OCI-LY7 (cell line): ENCODE data around the gene PKHD1. TPM values are rescaled to one million over a fixed set of nuclear protein-coding genes. Genes with fewer than 3 reads are reported as not detected.

Experiments
- BruUV-seq: library from RNA; stranded (reverse); fragments of 400-500 nt; replicated peaks from 2 replicates; lab custom pipeline; 2021; lab: Mats Ljungman, UMichigan
- CTCF ChIA-PET: fragments of 300-600 bp; sonication (Branson Sonifier 250); formaldehyde crosslinking; loops from one replicate; lab custom pipeline; 2022; ENCODE audit warnings: antibody characterized with exemption; ENCODE audit not compliant: unreplicated experiment; lab: Charles Lee
- POLR2A ChIA-PET: fragments of 300-600 bp; sonication (Branson Sonifier 250); formaldehyde crosslinking; loops from one replicate; lab custom pipeline; 2022; ENCODE audit warnings: antibody characterized with exemption; lab: Charles Lee
- DNase-seq: peaks from one replicate; pipeline ENCODE4 v3.0.0-alpha.2; 2015; ENCODE audit warnings: low spot score
- H2AFZ ChIP-seq: fragments of 200-600 bp; sonication (generic), shearing (Covaris generic); 2 replicates; pipeline ENCODE4 v1.6.1; 2014; ENCODE audit warnings: mild to moderate bottlenecking, antibody characterized with exemption, low read length, moderate library complexity
- H3K27ac ChIP-seq: fragments of 200-600 bp; sonication (generic); 2 replicates; pipeline ENCODE4 v1.5.1; 2014; ENCODE audit warnings: mixed run types, low read depth, mild to moderate bottlenecking, moderate library complexity, low read length, inconsistent platforms; ENCODE audit not compliant: poor library complexity, severe bottlenecking
- H3K36me3 ChIP-seq: fragments of 200-600 bp; sonication (generic); 2 replicates; pipeline ENCODE4 v1.6.1; 2014; ENCODE audit warnings: mild to moderate bottlenecking, antibody characterized with exemption, low read length, moderate library complexity, mixed read lengths; ENCODE audit not compliant: insufficient read depth
- H3K4me1 ChIP-seq: fragments of 200-600 bp; sonication (generic); 2 replicates; pipeline ENCODE4 v1.5.1; 2014; ENCODE audit warnings: mild to moderate bottlenecking, low read length; ENCODE audit not compliant: insufficient read depth, poor library complexity, severe bottlenecking
- H3K4me2 ChIP-seq: fragments of 200-600 bp; sonication (generic); 2 replicates; pipeline ENCODE4 v1.6.1; 2014; ENCODE audit warnings: mild to moderate bottlenecking, low read length
- H3K4me3 ChIP-seq: fragments of 200-600 bp; sonication (generic); 2 replicates; pipeline ENCODE4 v1.5.1; 2014; ENCODE audit warnings: mild to moderate bottlenecking, low read depth, low read length; ENCODE audit not compliant: poor library complexity, severe bottlenecking
- H3K79me2 ChIP-seq: fragments of 200-600 bp; sonication (generic); 2 replicates; pipeline ENCODE4 v1.6.1; 2016; ENCODE audit warnings: low read depth, mild to moderate bottlenecking, low read length, moderate library complexity, mixed read lengths; ENCODE audit not compliant: insufficient read depth
- H3K9me2 ChIP-seq: fragments of 200-600 bp; sonication (generic); 2 replicates; pipeline ENCODE4 v1.6.1; 2016; ENCODE audit warnings: mild to moderate bottlenecking, low read length, mixed read lengths; ENCODE audit not compliant: insufficient read depth
- H3K9me3 ChIP-seq: fragments of 200-600 bp; sonication (generic); 2 replicates; pipeline ENCODE4 v1.6.1; 2014; ENCODE audit warnings: mild to moderate bottlenecking, mixed run types, low read length, mixed read lengths
- H4K20me1 ChIP-seq: fragments of 200-600 bp; sonication (generic); 2 replicates; pipeline ENCODE4 v1.6.1; 2014; ENCODE audit warnings: mild to moderate bottlenecking, antibody characterized with exemption, low read length, moderate library complexity, mixed read lengths; ENCODE audit not compliant: insufficient read depth
- EZH2phosphoT487 ChIP-seq: fragments of 200-600 bp; sonication (generic); IDR thresholded peaks from 2 replicates; pipeline ENCODE4 v1.6.1; 2018; ENCODE audit warnings: low read depth, borderline replicate concordance, mild to moderate bottlenecking, mixed run types, antibody characterized with exemption, low read length, moderate library complexity, mixed read lengths
- intact Hi-C: fragments of 100-400 bp; cut with micrococcal nuclease; formaldehyde crosslinking; loops from one replicate; pipeline ENCODE4 v1.10.0; 2022; ENCODE audit not compliant: unreplicated experiment
- total RNA-seq, 2 experiments: library from RNA; depleted of rRNA in 1 of 2; stranded (reverse); fragments of >200 nt in 1 of 2; shearing (Covaris generic) in 1 of 2; gene quantifications; 2 replicates each; pipeline ENCODE4 v1.2.3, GENCODE V29; 2014 to 2022
- TF ChIP-seq, protein P1 (sequence below): fragments of 200-600 bp; sonication (generic); conservative IDR thresholded peaks from 2 replicates; pipeline ENCODE4 v1.5.1; 2014; ENCODE audit warnings: mild to moderate bottlenecking, antibody characterized with exemption, low read length, moderate library complexity, mixed read lengths

Gene PKHD1
- total RNA-seq, 2 experiments from 2014 or later, result not detected

- CTCF ChIA-PET, result no interaction called here
- no TSS peak for BruUV-seq
- Histone ChIP-seq H3K4me1 (no peaks in the 10 kb centered on the region), H3K4me3 (no peak overlapping the region), H3K27ac (no peak overlapping the region), H3K4me2 (no peak overlapping the region), H4K20me1 (no peaks in the 10 kb centered on the region), H3K9me3 (no peaks in the 10 kb centered on the region), H3K36me3 (no peaks in the 10 kb centered on the region), H2AFZ (no peak overlapping the region), H3K79me2 (no peaks in the 10 kb centered on the region), H3K9me2 (no peaks in the 10 kb centered on the region)
- TF ChIP-seq EZH2phosphoT487, result no peak
- TF ChIP-seq, protein P1, sequence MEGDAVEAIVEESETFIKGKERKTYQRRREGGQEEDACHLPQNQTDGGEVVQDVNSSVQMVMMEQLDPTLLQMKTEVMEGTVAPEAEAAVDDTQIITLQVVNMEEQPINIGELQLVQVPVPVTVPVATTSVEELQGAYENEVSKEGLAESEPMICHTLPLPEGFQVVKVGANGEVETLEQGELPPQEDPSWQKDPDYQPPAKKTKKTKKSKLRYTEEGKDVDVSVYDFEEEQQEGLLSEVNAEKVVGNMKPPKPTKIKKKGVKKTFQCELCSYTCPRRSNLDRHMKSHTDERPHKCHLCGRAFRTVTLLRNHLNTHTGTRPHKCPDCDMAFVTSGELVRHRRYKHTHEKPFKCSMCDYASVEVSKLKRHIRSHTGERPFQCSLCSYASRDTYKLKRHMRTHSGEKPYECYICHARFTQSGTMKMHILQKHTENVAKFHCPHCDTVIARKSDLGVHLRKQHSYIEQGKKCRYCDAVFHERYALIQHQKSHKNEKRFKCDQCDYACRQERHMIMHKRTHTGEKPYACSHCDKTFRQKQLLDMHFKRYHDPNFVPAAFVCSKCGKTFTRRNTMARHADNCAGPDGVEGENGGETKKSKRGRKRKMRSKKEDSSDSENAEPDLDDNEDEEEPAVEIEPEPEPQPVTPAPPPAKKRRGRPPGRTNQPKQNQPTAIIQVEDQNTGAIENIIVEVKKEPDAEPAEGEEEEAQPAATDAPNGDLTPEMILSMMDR, result no peak
- POLR2A ChIA-PET, result no interaction called here
- no peak for DNase-seq
- intact Hi-C loops, result no loop called here
These were observed 17.6 kb upstream of the PKHD1 start for GRCh38 chr6:52104979-52105378.

- TF ChIP-seq, protein P1, result no peak
- no peak for TF ChIP-seq EZH2phosphoT487
- H3K4me1 ChIP-seq, result no peaks in the 10 kb centered on the region
- CTCF ChIA-PET, result no interaction called here
- no peaks in the 10 kb centered on the region for H3K36me3 ChIP-seq
- no peak for DNase-seq
- no peaks in the 10 kb centered on the region for H3K79me2 ChIP-seq
- no peak overlapping the region for H3K4me3 ChIP-seq
- H3K27ac ChIP-seq, result no peak overlapping the region
- H3K9me2 ChIP-seq, result no peaks in the 10 kb centered on the region
- H4K20me1 ChIP-seq, result no peaks in the 10 kb centered on the region
- intact Hi-C loops, result no loop called here
- POLR2A ChIA-PET, result no interaction called here
- no peak overlapping the region for H3K4me2 ChIP-seq
- H3K9me3 ChIP-seq, result no peaks in the 10 kb centered on the region
- no peak overlapping the region for H2AFZ ChIP-seq
- BruUV-seq, result no TSS peak
These were observed 16.2 kb upstream of the PKHD1 start for GRCh38 chr6:52103623-52104022.

- Histone ChIP-seq H3K9me2 (no peaks in the 10 kb centered on the region), H3K4me3 (no peak overlapping the region), H2AFZ (no peak overlapping the region), H3K27ac (no peak overlapping the region), H3K4me2 (no peak overlapping the region), H3K9me3 (no peaks in the 10 kb centered on the region), H3K36me3 (no peaks in the 10 kb centered on the region), H3K79me2 (no peaks in the 10 kb centered on the region), H3K4me1 (no peaks in the 10 kb centered on the region), H4K20me1 (no peaks in the 10 kb centered on the region)
- no peak for DNase-seq
- no TSS peak for BruUV-seq
- intact Hi-C loops, result no loop called here
- TF ChIP-seq, protein P1, result no peak
- TF ChIP-seq EZH2phosphoT487, result no peak
- ChIA-PET POLR2A (no interaction called here), CTCF (no interaction called here)
These were observed 15.0 kb upstream of the PKHD1 start for GRCh38 chr6:52102405-52102804.
